NCI-H446 treated with DMSO at 0.1 percent for 48 hours (cell line): ENCODE data around the gene RPRD1B.

Experiments
- DNase-seq: peaks from one replicate; lab custom pipeline; 2025; lab: John Stamatoyannopoulos, UW

Gene RPRD1B

DNA sequence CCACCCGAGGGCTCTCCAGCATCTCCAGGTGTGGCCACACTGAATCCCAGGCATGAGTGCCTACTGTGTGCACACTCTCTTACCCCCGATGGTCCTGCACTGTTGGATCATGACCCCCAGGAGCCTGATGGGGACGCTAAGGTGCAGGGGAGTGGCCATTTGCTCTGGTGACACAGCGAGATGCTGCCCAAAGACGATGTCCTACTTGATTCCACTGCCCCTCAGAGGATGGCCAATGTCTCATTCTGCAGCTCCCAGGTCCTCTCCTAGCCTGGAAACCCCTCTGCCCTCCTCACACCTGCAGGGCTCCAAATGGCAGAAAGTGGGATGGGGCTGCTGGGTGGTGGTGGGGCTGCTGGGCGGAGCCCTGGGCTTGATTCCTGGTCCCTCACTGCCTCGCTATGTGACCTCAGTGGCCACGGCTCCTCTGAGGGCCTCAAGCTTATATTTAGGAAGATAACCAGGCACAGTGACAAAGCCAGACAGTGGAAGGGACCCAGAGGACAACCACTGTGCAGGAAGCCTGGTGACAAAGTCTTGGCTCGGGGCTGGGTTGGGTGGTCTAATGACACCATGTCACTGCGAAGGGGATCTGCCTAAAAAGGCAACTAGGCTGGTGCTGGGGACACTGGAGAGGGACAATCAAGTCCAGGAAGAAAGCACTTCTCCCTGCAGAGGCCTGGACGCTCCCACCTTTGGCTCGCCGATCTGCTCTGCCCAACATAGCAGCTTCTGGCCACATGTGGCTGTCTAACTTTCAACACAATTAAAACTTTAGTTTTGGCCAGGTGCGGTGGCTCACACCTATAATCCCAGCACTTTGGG is 103.1 kb downstream of the RPRD1B start:
- DNase-seq: no peak

DNA sequence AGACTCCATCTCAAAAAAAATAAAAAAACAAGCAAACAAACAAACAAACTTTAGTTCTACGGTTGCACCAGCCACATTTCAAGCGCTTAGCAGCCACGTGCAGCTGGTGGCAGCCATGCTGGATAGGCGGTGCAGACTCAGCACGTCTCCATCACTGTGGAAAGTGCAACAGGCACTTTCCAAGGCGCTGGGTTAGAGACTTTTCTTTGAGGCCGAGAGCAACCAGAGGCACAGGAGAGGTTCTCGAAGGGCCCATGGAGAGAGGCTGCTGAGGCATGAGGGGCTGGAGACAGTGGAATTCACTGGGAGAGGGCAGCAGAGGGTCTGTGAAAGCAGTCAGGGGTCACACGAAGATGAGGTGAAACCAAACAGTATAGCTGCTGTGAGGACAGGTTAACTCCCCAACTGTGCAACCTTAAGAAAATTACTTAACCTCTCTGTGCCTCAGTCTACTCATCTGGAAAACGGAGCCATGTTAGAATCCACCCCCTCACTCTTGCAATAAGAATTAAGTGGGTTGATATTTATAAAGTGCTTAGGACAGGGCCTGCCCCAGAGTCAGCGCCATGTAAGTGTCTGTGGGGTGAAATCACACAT is 104.0 kb downstream of the RPRD1B start:
- DNase-seq: no peak

DNA sequence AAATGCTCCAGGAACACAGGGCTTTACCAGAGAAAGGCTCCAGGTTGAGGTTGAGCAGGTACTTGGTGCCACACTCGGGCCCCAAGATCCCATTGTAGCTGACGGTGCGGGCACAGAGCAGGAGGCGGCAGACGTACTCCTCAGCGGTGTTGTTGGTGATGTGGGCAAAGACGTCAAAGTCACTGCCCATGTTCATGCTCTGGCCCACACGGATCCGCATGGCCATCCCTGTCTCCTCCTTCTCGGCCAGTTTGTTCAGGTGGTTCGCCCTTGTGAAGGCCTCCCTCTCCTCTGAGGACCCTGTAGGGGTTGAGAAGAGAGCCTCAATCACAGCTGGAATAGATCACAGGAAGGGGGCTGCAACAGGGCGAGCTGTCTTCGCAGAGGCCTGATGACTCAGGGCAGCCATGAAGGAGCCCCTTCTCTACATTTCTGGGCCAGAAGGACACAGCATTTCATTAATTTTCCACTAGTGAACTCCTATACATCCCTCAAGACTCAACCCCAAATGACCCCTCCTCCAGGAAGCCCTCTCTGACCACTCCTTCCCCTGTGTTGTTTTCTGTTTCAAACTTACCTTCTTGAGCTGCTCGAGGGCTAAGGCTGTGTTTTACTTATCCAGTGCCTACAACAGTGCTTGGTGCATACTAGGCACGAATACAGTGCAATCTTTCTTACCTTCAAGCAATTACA is 104.7 kb downstream of the RPRD1B start:
- DNase-seq: no peak

DNA sequence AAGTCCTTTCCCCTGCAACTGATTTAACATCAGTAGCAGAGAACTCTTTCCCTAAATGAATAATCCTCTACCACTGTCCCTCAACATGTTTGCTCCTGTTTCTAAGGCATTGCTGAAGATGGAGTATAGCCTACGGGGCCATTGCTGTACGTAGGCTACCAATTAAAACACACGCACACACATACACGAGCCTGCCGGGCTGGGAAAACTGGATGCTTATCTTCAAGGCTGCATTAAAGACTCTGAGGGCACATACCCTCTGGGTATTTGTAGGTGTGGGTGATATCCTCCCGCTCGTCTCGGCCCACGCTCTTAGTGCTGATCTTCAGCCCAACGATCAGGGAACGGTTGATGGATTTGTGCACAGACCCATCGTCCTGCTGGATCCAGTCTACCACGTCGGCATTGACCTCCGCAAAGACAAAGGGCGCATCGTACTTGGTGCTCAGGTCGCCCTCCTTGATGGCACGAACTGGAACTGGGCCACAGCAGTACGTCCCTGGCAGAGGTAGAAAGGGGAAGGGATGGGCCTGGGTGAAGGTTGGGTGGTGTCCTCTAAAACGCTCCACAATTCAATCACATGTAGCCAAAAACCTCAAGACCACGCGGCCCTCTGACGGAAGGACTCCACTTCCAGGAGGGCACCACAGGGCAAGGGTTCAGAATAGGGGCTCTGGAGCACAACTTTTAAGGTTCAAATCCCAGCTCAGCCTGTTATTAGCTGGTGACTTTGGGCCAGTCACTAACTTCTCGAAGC is 105.8 kb downstream of the RPRD1B start:
- DNase-seq: no peak

DNA sequence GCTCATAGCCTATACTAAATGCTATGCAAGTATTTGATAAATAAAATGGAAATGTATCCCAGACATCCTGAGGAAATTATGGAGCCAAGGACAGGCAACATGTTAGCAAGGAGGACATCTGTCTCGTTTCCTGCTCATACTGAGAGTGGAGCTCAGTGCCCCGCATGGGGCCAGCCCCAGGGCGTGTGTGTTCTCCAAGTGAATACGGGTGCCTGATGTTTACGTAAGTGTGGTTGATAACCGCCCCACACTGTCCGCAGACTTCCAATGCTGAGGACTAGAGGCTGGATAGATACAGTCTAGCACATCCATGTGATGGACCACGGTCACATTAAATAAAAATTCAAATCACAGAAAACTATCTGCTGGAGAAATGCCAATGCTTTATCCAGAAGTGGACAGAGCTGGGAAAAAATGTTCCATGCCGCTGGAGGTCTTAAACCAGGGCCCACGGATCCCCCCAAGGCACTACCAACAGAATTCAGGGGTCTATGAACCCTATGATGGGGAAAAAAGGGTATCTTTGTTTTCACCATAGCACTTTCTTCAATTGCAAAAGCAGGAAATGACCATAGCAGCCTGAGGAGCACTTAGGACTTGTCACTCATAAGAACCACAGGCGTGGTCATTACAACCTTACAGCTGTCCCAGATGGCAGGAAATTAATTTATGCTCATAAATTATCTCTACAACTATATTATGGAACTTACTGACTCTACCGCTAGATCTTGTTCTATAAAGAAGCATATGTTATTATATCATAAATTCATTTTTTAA is 106.6 kb downstream of the RPRD1B start:
- no peak for DNase-seq

DNA sequence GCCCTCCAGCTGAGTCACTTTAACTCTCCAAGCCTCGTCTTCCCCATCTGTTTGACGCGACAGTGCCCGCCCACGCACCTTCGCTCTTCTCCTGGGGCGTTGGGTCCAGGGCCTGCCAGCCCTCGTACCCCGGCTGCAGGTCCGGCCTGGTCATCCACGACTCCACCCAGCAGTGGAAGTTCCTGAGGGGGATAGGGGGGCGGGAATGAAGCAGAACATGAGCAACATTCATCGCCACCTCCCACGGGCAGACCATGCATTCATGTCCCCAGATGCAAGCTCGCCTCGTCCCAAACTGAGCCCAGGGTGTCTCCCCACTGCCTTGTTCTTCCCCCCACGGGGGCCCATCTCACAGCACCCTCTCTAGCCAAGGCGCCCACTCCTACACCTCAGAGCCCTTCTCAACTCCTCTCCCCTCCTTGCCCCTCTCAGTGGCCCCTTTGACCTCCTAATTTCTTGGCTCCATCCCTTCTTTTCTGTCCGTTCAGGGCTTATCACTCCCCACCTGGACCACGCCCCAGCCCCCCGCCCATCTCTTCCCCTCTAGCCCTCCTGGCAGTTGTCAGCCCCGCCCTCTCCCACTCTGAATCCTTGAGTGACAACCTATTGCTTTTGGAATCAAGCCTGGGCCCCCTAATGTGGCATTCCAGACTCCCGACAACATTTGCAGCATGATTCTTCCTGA is 107.8 kb downstream of the RPRD1B start:
- DNase-seq: no peak
